ENCODE results near the gene MAFB.

Gene MAFB

GRCh38 chr20:40698744-40699143 is 9.7 kb upstream of the MAFB start:
- no peak for DNase-seq

- no peak for DNase-seq
Measured at GRCh38 chr20:40698281-40698680, 9.2 kb upstream of the MAFB start.

DNA sequence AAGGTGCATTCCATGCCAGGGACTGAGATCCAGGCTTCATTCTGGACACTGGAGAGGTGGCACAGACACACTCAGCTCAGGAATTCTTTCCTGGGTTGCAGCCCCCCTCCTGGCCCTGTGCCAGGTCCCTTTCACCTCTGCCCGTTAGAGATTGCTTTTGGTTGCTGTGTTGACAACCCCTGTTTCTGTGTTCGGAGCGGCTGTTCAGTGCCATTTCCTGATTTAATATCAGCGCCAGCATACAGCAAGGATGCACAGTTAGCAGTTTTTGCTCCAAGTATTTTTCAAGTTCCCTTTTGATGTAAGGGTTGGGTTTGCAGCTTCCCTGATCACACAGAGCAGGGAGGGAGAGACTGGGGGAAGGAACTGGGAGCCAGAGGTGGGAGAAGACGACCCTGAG is 8.5 kb upstream of the MAFB start:
- DNase-seq: no peak

- no peak for DNase-seq
Measured at GRCh38 chr20:40695214-40695613, 6.2 kb upstream of the MAFB start.

DNA sequence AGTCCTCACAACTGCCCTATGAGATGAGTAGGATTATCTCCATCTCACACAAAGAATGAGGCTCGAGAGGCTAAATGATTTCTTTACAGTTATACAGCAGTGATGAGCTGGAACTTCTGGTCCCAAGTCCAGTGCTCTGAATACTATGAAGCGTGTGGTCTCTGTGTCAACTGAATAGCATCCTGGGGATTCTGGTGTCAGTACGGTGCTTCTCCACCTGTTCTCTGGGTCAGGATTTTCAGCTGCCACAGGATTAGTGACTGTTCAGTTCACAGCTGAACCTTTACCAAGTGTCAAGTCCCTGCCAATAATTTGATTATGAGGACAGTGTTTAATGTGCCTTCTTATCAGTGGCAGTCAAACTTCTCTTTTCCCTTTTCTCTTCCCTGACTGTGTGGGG is 5.2 kb upstream of the MAFB start:
- no peak for DNase-seq

- DNase-seq: no peak
Measured at GRCh38 chr20:40692240-40693011, 3.4 kb upstream of the MAFB start.

- no peak for DNase-seq
Measured at GRCh38 chr20:40691566-40692239, 2.7 kb upstream of the MAFB start.

DNA sequence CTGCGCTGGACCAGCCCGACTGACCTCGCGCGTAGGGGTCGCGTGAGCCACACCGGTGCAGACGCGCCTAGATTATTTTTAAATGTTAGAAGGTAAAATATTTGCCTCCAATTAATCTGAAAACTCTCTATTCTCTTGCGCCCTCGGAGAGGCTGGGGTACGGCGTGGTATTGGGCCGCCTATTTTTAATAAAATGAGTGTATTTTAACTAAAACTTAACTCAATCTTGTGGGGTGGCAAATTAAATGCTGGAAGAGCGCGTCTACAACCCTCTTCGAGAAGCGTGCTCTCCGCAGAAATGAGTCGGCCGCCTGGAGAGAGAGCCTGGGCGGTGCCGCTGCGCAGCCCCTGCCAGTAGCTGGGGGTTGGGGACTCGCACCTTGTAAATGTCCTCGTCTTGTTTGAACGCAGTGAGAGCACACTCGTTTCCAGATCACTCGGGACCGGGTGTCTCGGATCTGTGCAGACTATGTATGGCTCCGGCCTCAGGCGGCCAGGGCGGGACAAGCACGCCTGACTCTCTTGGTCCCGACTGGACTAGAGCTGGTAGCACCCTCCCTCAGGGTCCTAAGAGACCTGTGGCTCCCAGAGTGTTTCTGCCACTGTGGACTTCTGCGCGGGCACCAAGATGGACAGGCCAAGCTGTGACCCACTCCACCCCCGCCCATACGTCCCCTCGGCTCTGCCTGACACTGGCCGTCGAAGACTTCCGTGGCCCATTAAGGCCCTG is 2.0 kb upstream of the MAFB start:
- no peak for DNase-seq

DNA sequence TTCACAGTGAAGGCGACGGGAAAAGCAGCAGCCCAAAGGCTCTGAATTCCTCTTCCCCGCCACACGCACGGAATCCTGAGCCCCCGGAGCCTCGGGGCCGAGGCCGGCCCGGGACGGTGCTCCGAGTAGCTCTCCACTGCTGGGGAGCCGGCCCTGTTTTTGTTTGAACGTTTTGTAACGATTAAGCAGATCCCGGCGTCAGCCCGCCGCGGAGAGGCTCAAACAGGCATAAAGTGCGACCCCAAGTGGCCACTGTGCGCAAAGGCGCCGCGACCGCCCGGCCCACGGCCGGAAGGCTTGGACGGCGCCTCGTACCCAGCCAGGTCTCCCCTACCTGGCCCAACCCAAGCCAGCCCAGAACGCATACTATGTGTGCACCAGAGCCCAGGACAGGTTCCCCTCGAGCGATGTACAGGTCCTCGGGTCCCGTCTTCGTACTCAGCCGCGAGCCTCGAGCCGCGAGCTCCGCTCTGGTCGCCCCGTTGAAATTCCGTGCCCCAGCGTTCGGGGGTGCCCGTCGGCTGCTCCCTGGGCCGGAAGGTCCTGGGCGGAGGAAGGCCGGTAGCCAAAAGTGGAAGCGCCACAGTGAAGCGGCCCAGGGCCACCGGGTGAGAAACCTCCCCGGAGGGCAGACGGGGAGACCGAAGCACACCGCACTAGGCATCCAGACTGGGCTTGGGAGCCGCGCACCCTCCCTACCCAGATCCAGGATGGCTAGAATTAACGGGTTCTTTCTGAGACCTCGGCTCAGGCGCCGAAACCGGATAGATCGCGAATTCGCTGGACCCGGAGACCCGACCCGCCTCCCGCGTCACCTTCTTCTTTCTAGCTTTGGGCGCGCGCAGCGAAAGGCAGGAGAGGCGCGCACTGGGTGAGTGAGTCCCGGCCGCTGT is 1.2 kb upstream of the MAFB start:
- peak; percentile 3 for DNase-seq

GRCh38 chr20:40688129-40689099 is 622 bp downstream of the MAFB start:
- DNase-seq: no peak

DNA sequence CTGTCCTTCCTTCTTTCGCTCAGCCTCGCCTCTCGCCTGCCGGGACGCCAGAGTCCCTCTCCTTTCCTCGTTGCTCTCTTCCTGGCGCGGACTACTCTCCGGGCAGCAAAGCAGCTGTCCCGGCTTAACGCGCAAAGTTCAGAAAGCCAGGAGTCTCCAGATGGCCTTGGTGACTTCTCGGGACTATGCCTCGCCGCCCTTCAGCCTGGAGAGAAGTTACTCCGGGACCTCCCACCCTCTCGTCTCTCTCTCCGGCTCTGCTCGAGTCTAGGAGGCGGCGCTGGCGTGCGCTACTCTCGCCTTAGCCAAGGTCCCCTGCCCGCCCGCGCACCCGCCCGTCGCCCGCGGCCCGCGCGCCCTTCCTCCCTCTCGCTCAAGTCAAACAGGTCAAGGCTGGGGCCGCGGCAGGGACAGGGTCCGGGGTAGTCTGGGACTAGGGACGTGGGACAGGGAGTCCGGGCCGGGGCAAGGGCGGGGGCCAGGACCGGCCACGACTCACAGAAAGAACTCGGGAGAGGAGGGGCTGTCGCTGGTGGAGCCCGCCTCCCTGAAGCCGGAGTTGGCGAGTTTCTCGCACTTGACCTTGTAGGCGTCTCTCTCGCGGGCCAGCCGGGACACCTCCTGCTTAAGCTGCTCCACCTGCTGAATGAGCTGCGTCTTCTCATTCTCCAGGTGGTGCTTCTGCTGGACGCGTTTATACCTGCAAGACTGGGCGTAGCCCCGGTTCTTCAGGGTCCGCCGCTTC is 1.5 kb downstream of the MAFB start:
- DNase-seq: no peak

DNA sequence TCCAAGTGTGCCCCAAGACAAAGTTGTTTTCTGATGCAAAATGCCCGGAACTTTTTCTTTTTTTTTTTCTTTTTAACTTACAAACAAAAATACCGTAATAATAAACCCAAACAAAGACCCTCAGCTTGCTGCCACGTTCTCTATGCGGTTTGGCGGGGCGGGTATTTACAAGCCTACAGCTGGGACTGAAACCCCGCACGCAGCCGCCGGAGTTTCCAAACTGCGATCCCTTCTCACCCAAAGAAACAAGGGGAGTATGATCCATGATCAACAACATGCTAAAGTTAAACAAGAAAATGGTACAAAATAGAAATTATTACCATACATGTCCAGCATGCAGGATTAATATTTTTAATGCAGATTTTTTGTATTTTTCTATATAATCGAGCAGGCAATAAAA is 2.1 kb downstream of the MAFB start:
- DNase-seq: no peak

GRCh38 chr20:40686434-40686882 is 2.6 kb downstream of the MAFB start:
- DNase-seq: no peak

- DNase-seq: no peak
Measured at GRCh38 chr20:40685349-40685748, 3.7 kb downstream of the MAFB start.

DNA sequence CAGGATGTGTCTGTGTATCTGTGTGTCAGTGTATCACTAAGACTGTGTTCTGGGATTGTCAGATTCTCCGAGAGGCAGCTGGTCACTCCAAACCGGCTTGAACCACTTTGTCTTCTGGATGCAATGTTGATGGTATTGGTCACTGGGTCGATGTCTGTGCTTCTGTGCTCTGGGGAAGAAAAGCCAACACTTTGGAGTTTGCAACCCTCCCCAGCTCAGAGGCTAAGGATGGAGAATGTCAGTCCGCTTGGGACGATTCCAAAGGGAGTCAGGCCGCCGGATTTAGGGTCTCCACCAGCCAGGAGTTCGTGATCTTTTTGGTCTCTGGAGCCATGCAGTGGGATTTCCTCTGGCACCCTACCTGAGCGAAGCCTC is 5.2 kb downstream of the MAFB start:
- DNase-seq: no peak

DNA sequence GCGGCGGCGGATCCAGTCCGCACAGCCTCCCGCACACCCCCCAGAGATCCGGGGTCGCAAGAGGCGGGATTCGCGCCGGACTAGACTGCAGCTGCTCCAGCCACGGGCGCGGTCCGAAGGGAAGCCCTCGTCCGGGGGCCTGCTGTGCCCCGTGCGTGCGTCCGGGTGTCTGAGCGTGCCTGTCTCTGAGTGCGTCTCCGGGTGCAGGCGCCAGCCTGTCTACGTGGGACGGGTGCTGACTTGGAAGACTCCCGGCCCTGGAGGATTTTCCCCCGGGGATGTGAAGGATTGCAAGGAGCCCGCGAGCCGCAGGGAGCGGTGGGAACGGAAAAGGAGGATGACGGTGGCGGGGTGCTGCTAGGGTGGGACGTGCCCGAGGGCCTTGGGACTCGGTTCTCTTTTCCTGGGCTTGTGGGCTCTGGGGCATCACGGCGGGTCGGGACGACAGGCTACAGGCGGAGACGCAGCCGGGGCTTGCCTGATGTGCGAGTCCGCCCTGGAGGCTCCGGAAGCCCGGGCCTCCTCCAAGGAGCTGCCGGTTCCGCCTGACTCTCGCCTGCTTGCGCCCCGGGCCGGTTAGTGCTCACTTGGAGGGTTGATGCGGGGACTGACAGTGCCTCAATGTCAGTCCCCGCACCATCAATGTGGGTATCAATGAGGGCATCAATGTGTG is 5.7 kb downstream of the MAFB start:
- DNase-seq: no peak

DNA sequence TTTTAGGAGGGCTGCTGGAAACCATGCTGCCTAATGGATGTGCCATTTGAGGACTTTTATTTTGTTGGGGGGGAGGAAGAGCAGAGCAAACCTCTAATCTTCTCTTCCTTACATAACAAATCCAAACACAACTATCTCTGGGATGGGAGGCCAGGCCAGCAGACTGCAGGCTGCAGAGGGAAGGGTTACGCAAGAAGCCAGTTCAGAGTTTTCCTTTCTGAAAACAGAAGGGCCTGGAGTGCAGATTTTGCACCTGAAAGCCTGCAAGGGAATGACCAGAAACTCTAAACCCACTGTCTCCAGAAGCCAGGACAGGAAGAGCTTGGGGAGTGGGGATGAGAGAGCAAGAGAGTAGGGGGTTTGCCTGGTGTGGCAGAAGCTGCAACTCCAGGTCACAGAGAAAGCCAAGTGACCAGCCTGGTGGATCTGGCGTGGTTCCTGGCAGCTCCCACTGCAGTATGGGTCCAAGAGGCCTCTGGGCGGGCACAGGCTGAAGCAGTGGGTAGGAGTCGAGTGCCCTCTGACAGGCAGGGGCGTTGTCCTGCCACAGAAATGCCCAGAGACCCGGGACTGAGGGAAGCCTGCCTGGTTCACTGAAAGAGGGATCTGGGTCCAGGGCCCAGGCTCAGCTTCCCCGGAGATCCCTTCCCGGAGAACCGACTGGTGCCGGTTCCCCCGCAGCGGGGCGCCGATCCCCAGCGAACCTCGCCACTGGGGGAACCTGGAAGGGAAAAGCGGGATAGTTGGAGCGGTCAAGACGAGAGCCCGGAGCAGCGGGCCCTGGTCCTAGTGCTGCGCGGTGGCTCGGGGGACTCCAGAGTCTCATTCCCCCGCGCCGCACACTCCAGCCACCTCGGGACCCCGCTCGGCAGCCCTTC is 6.7 kb downstream of the MAFB start:
- DNase-seq: no peak

- no peak for DNase-seq
Measured at GRCh38 chr20:40681684-40682083, 7.4 kb downstream of the MAFB start.

DNA sequence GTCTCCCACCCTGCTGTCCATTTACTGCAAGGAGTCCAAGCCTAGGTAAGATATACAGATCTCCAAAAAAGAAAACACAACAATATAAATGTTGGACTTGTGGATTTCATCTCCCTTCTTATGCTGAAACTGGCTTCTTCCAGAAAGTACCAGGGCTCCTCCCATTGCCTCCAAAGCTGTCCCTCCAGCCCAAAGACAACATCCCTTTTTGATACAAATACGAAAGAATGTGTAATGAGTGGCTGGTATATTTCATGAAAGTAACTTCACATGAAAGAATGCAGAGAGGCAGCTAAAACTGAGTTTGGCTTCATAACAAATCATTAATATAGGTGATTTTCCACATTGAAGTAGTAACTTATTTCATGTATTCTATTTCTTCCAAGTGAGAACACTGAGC is 7.9 kb downstream of the MAFB start:
- DNase-seq: no peak
